UCSD-AML1 (cell line): ENCODE data around the gene FADS3.
"Not testable (repeated sequence)": the region's sequence is repeated elsewhere in the genome, so short reads cannot be mapped to it uniquely, and the experiment has no call there.

Experiments used
- DNase-seq: peaks from one replicate; lab custom pipeline; 2025; ENCODE audit not compliant: unreplicated experiment; lab: John Stamatoyannopoulos, UW

FADS3 gene

GRCh38 chr11:61899146-61899841 lies 7.9 kb upstream of the FADS3 start:
- peak; percentile 91 for DNase-seq

- DNase-seq, result no peak
Observed at GRCh38 chr11:61898247-61898582, 6.9 kb upstream of the FADS3 start.

- DNase-seq, result peak; percentile 78
Observed at GRCh38 chr11:61897387-61898246, 6.3 kb upstream of the FADS3 start.

GRCh38 chr11:61896665-61897386 lies 5.5 kb upstream of the FADS3 start:
- DNase-seq, result no peak

- no peak for DNase-seq
Observed at GRCh38 chr11:61895718-61896059, 4.3 kb upstream of the FADS3 start.

- no peak for DNase-seq
Observed at GRCh38 chr11:61895046-61895717, 3.8 kb upstream of the FADS3 start.

GRCh38 chr11:61893981-61894380 lies 2.6 kb upstream of the FADS3 start:
- DNase-seq, result no peak

GRCh38 chr11:61892085-61892370 lies 683 bp upstream of the FADS3 start:
- no peak for DNase-seq

- DNase-seq, result peak; percentile 44
Observed at GRCh38 chr11:61890529-61891330, 615 bp downstream of the FADS3 start.

GRCh38 chr11:61889831-61890230 lies 1.5 kb downstream of the FADS3 start:
- no peak for DNase-seq

- no peak for DNase-seq
Observed at GRCh38 chr11:61888590-61888989, 2.8 kb downstream of the FADS3 start.

- DNase-seq, result no peak
Observed at GRCh38 chr11:61887839-61888494, 3.4 kb downstream of the FADS3 start.

GRCh38 chr11:61886643-61887042 lies 4.7 kb downstream of the FADS3 start:
- DNase-seq, result no peak

- DNase-seq, result no peak
Observed at GRCh38 chr11:61885784-61886580, 5.4 kb downstream of the FADS3 start.

- DNase-seq, result no peak
Observed at GRCh38 chr11:61885166-61885778, 6.1 kb downstream of the FADS3 start.

GRCh38 chr11:61883947-61884346 lies 7.4 kb downstream of the FADS3 start:
- DNase-seq, result no peak

- no peak for DNase-seq
Observed at GRCh38 chr11:61883327-61883726, 8.0 kb downstream of the FADS3 start.

GRCh38 chr11:61882879-61883278 lies 8.5 kb downstream of the FADS3 start:
- DNase-seq, result no peak

GRCh38 chr11:61882267-61882666 lies 9.1 kb downstream of the FADS3 start:
- not testable (repeated sequence) for DNase-seq
